Thymus (tissue), 11 donors: ENCODE measurements around the gene MYOM1. TPM values are rescaled to one million over a fixed set of nuclear protein-coding genes. Genes with fewer than 3 reads are reported as not detected.

Experiments used
- DNase-seq, 9 donors: peaks; one replicate each; pipeline ENCODE4 v3.0.0-alpha.2; 2013; ENCODE audit warnings: low spot score in 9 of 9, low read depth in 6 of 9, missing footprints in 1 of 9
- H3K27ac ChIP-seq, 2 donors: one replicate each; pipeline ENCODE4 v1.5.1; 2013; ENCODE audit warnings: control low read depth in 1 of 2, low read depth in 1 of 2, low read length in 1 of 2, mild to moderate bottlenecking in 1 of 2, moderate library complexity in 1 of 2
- H3K27me3 ChIP-seq, 2 donors: one replicate each; pipeline ENCODE4 v1.5.1; 2013; ENCODE audit warnings: low read length in 1 of 2; ENCODE audit not compliant: control insufficient read depth in 2 of 2, insufficient read depth in 1 of 2
- H3K36me3 ChIP-seq, 2 donors: one replicate each; pipeline ENCODE4 v1.5.1; 2013; ENCODE audit warnings: low read length in 1 of 2, mild to moderate bottlenecking in 1 of 2, moderate library complexity in 1 of 2; ENCODE audit not compliant: control insufficient read depth in 2 of 2, insufficient read depth in 2 of 2
- H3K4me1 ChIP-seq, 2 donors: one replicate each; pipeline ENCODE4 v1.5.1; 2013; ENCODE audit warnings: low read length in 2 of 2; ENCODE audit not compliant: control insufficient read depth in 2 of 2, insufficient read depth in 2 of 2
- H3K4me3 ChIP-seq, 2 donors: one replicate each; pipeline ENCODE4 v1.5.1; 2013; ENCODE audit warnings: low read length in 2 of 2, control low read depth in 1 of 2, mild to moderate bottlenecking in 1 of 2
- H3K9me3 ChIP-seq, 2 donors: one replicate each; pipeline ENCODE4 v1.5.1; 2013; ENCODE audit warnings: low read length in 1 of 2, mild to moderate bottlenecking in 1 of 2; ENCODE audit not compliant: control insufficient read depth in 2 of 2, insufficient read depth in 1 of 2
- WGBS: extraction: QIAGEN DNeasy Blood & Tissue Kit; methylation state at CpG from one replicate; pipeline ENCODE4 v1.1.7; 2013; 5-methylcytosine and 5-hydroxymethylcytosine counted together
- polyA plus RNA-seq: library from polyadenylated mRNA; stranded (reverse); fragments of 200-250 nt; gene quantifications from one replicate; pipeline ENCODE4 v1.2.3, GENCODE V29; 2013
- total RNA-seq: library from RNA; stranded (reverse); fragments of 120-200 nt; gene quantifications from one replicate; pipeline ENCODE4 v1.2.4, GENCODE V29; 2013
- donor health status: healthy.

Gene MYOM1
- total and polyA plus RNA-seq, 2 donors = 1.1 to 3.3 TPM

DNA sequence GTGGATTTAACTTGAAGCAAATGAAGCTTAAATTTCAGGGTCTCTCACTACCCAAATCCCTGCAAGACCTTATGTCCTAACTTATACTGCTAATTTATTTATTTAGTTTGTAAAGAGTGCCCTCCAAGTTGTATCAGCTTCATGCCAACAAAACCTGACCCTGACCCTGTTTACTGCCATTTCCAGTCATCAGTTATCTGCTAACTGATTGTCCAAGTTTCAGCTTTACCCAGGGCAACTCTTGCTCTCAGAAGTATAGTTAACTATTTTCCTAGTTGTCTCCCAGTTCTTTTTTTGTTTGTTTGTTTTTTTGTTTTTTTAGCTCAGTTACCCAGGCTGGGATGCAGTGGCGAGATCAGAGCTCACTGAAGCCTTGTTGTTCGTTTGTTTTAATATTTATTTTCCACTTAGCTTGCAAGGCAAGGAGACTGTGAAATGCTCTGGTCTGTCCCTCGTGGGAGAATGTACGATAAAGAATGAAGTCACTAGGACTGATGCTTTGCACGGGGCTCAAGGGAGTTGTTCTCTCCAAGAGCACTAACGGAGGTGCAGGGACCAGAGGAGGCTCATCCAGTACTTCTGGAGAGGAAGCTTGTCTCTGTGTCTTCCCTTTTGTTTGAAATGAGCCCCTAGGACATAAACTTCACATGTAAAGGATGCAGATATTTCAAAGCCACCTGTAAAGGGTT lies 35.3 kb downstream of the MYOM1 start:
- no peak for DNase-seq
- 94% methylated on average over 6 of the region's 6 CpGs for WGBS
- H3K27me3 ChIP-seq = no peaks in the 10 kb centered on the region
- no peaks in the 10 kb centered on the region for H3K36me3 ChIP-seq
- H3K4me3 ChIP-seq = no peak overlapping the region
- H3K27ac ChIP-seq = no peak overlapping the region
- no peaks in the 10 kb centered on the region for H3K9me3 ChIP-seq
- H3K4me1 ChIP-seq = peaks cover 6 to 9% of the 10 kb centered on the region in 2 donors

DNA sequence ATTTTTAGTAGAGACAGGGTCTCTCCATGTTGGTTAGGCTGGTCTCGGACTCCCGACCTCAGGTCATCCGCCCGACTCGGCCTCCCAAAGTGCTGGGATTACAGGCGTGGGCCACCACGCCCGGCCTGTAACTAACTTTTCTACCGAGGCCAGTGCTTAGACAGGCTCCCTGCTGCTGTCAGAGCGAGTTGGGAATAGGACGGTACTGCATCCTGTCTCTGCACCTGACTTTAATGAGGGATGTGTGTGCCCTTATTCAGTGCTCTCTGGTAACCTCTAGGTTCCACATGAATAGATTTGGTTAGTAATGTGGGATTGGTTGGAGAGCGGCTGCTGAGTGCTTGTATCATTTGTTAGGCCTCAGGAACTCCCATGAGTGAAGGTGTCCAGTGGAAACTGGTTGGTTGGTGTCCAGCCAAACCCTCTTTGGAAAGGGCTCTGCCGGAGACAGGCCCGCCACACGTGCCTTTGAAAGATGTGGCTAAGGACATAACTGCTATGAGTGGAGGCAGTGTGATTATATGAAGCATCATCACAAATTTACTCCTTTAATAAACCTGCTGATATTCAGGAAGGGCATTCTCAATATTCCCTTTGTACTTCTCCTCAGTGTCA lies 36.6 kb downstream of the MYOM1 start:
- H3K4me1 ChIP-seq = peaks cover 12 to 20% of the 10 kb centered on the region in 2 donors
- no peaks in the 10 kb centered on the region for H3K27me3 ChIP-seq
- 98% methylated on average over 15 of the region's 15 CpGs for WGBS
- no peak overlapping the region for H3K4me3 ChIP-seq
- no peak overlapping the region for H3K27ac ChIP-seq
- no peaks in the 10 kb centered on the region for H3K36me3 ChIP-seq
- no peaks in the 10 kb centered on the region for H3K9me3 ChIP-seq
- DNase-seq = no peak

DNA sequence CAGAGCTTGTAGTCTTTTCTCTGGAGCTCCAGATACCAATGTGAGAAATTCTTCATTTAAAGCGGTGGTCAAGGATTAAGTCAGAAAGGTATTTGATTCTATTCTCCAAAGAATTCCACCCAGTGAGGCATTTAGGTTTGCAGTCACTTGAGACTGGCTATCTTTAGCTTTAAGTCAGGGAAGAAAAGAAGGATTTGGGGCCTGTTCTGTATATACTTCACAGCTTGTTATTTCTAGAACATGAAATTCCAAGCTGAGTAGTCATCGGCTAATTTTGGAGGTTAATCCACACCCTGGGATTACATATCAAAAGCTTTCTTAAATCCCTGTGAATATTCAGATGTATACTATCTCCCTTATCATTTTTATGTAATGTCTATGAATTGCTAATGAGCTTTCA lies 39.4 kb downstream of the MYOM1 start:
- no peak for DNase-seq
- no peaks in the 10 kb centered on the region for H3K27me3 ChIP-seq

DNA sequence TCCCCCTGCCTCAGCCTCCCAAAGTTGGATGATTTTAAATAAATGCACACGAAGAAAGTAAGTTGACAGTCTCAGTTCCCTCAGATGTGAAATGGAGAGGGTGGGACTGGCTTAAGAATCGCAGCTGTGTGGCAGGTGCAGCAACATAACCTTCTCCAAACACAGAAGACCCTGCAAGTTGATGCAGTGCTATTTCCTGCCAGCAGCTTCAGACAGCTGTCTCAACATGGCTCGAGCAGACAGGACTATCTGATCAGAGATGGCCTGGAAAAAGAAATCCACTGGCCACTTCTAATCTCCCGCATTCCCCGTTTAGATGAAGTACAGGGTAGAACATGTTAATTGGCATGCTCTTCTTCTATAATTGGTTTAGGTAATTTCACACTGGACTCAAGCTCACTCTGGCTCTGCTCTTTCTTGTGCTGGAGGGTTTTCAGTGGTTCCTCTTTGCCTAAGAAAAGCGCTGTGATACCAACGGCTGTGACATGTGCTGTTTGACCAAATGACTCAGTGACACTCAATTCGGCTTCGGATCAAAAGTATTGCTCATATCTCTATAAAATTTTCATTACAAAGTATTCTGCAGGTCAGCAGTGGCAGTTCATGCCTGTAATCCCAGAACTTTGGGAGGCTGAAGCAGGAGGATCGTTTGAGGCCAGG lies 40.2 kb downstream of the MYOM1 start:
- DNase-seq = peak; percentile 50 to 92 (median 73)
- H3K27me3 ChIP-seq = no peaks in the 10 kb centered on the region
- no peaks in the 10 kb centered on the region for H3K36me3 ChIP-seq
- WGBS = 37% methylated on average over 10 of the region's 10 CpGs
- H3K27ac ChIP-seq = peak overlapping the region; percentile 79 to 84
- no peaks in the 10 kb centered on the region for H3K9me3 ChIP-seq
- H3K4me3 ChIP-seq = no peak overlapping the region
- peaks cover 12 to 26% of the 10 kb centered on the region in 2 donors for H3K4me1 ChIP-seq

More for the DNA sequence above, 39.4 kb downstream of the MYOM1 start:
- WGBS = over 99% methylated on average over 2 of the region's 2 CpGs
- Histone ChIP-seq H3K4me1 (peaks cover 12 to 26% of the 10 kb centered on the region in 2 donors), H3K36me3 (no peaks in the 10 kb centered on the region), H3K9me3 (no peaks in the 10 kb centered on the region), H3K4me3 (no peak overlapping the region), H3K27ac (peak overlapping the region in 1 of 2 donors; percentile 84)

DNA sequence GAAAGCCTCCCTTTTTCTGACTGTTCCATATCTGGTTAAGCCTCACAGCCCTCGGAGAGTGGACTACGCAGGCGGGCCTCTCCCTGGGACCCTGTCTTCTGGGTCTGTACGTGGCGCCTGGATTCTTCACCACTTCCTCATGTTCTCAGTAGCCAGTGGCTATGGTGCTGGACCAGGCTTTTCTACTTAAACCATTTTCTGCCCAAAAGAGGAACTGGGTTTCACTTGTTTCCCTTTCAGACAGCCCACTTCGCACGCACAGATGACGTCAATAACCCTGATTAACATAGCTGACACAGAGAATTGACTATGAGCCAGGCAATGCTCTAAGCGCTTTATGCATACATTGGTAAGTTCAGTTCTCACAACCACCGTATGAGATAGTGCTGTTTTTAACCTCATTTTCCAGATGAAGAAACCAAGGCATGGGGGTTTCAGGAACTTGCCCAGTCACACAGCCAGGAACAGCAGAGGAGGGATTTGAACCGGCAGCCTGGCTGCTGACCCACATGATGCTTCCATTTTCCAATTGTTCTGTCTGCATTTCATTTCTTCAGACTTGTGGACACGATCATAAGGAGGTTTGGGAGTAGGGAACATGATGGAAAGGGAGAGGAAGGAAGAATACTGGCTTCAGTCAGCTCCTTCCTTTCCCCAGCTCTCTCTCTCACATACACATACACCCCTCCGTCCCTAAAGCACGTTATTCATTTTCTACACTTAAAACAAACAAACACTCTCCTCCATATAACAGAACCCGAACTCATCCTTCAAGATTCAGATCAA lies 41.7 kb downstream of the MYOM1 start:
- peak in 7 of 9 donors; percentile 13 to 63 (median 25) for DNase-seq
- H3K4me3 ChIP-seq = no peak overlapping the region
- WGBS = 69% methylated on average over 15 of the region's 15 CpGs

DNA sequence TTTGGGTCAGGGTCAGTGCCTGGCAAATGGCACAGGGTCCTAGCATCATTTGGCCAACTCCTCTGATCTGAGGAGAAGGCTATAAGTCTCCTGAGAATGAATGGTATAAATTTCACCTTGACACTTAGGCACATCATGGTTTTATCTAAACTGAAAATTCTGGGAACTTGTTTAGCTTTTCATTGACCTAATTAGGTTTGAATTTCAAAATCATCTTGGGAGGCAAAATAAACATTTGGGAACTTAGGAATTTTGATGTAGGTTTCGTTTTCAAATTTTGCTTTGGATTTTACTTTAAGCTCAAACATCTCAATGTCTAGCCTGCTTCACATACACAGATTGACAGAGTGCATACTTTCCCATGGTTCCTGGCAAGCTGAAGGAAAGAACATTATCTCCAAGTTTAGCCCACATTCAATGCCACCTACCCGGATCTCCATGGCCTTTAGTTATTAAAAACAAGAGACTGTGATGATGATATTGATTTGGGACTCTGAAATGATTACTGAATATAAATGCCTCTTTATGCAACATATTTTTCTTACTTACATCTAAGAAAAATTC lies 44.5 kb downstream of the MYOM1 start:
- no peak for DNase-seq
- no peak overlapping the region for H3K27ac ChIP-seq
- 93% methylated on average over 2 of the region's 2 CpGs for WGBS

More for the DNA sequence above, 41.7 kb downstream of the MYOM1 start:
- H3K27me3 ChIP-seq = no peaks in the 10 kb centered on the region
- H3K4me1 ChIP-seq = peaks cover 12 to 26% of the 10 kb centered on the region in 2 donors
- no peak overlapping the region for H3K27ac ChIP-seq
- no peaks in the 10 kb centered on the region for H3K9me3 ChIP-seq
- H3K36me3 ChIP-seq = no peaks in the 10 kb centered on the region

DNA sequence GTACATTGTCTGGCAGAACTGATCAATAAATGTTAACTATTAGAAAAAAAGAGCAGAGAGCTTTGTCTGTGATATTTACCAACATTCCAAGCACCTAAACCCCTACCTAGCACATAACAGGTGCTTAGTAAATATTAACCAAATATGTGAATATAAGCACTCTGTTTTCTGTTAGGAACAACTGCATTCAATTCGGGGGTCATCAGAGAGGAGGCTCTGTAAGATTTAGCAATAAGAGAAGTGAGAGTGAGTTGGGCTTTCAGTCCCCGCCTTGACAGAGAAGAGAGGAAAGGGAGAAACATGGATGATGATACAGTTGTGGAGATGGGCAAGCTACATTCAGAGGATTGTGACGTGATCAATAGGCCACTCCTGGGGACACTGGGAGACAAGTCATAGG lies 47.7 kb downstream of the MYOM1 start:
- H3K9me3 ChIP-seq = no peaks in the 10 kb centered on the region
- DNase-seq = no peak
- 84% methylated on average over 3 of the region's 3 CpGs for WGBS

More for the DNA sequence above, 44.5 kb downstream of the MYOM1 start:
- no peaks in the 10 kb centered on the region for H3K9me3 ChIP-seq
- H3K36me3 ChIP-seq = no peaks in the 10 kb centered on the region
- peaks cover 12 to 26% of the 10 kb centered on the region in 2 donors for H3K4me1 ChIP-seq
- no peak overlapping the region for H3K4me3 ChIP-seq
- H3K27me3 ChIP-seq = no peaks in the 10 kb centered on the region

DNA sequence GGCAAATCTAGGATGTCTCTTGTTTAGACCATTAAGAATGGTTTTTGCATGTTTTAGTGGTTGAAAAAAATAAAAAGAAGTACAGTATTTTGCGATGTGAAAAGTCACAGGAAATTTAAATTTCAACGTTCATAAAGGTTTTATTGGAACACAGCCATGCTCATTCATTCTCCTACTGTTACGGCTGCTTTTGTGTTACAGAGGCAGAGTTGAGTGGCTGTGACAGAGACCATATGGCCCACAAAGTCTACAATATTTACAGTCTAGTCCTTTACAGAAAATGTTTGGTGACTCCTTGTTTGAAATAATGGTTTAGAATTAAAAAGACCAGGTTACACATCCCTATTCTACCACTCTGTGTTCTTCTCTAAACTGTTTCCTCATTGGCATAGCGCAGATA lies 48.1 kb downstream of the MYOM1 start:
- Histone ChIP-seq H3K4me1 (no peaks in the 10 kb centered on the region), H3K27me3 (no peaks in the 10 kb centered on the region), H3K9me3 (no peaks in the 10 kb centered on the region), H3K27ac (no peak overlapping the region), H3K4me3 (no peak overlapping the region), H3K36me3 (no peaks in the 10 kb centered on the region)
- 80% methylated on average over 4 of the region's 4 CpGs for WGBS
- no peak for DNase-seq

More for the DNA sequence above, 47.7 kb downstream of the MYOM1 start:
- no peaks in the 10 kb centered on the region for H3K36me3 ChIP-seq
- no peak overlapping the region for H3K27ac ChIP-seq
- H3K27me3 ChIP-seq = no peaks in the 10 kb centered on the region
- no peak overlapping the region for H3K4me3 ChIP-seq
- no peaks in the 10 kb centered on the region for H3K4me1 ChIP-seq
